GM12878 (cell line): ENCODE data around the gene CKLF. TPM values are rescaled to one million over a fixed set of nuclear protein-coding genes. Genes with fewer than 3 reads are reported as not detected.

ENCODE experiments used
- ATAC-seq: fragments of 200-7000 bp; cut with Tn5 transposase; 3 replicates; pipeline ENCODE4 v1.9.1; 2020; ENCODE audit warnings: mild to moderate bottlenecking, moderate library complexity
- BruUV-seq: library from RNA; stranded (reverse); fragments of 400-500 nt; replicated peaks from 2 replicates; lab custom pipeline; 2021; lab: Mats Ljungman, UMichigan
- CTCF ChIA-PET: fragments of 300-600 bp; sonication (Branson Sonifier 250); formaldehyde crosslinking; extraction: SDS; loops from one replicate; lab custom pipeline; 2021; ENCODE audit warnings: inconsistent platforms; lab: Yijun Ruan, JAX
- POLR2A ChIA-PET: fragments of 350-600 bp; formaldehyde crosslinking; extraction: SDS; loops from one replicate; lab custom pipeline; 2021; ENCODE audit warnings: inconsistent platforms; lab: Charles Lee
- RAD21 ChIA-PET: fragments of 300-600 bp; sonication (Branson Sonifier 250); formaldehyde crosslinking; loops from one replicate; lab custom pipeline; 2023; ENCODE audit warnings: antibody characterized with exemption; ENCODE audit not compliant: unreplicated experiment; lab: Charles Lee
- SMC1A ChIA-PET: fragments of 300-600 bp; sonication (Branson Sonifier 250); formaldehyde crosslinking; loops from one replicate; lab custom pipeline; 2023; ENCODE audit not compliant: unreplicated experiment, uncharacterized antibody; lab: Charles Lee
- DNase-seq: peaks from one replicate; pipeline ENCODE4 v3.0.0-alpha.2; 2011; ENCODE audit warnings: low read depth, low spot score
- FAIRE-seq: peaks from 3 replicates; lab custom pipeline; 2011; peaks lifted over from hg19 to GRCh38; lab: Jason Lieb, UNC
- H2AFZ ChIP-seq: 2 replicates; pipeline ENCODE4 v1.6.0; 2011; ENCODE audit warnings: low read depth, low read length, control low read depth; ENCODE audit not compliant: control insufficient read depth
- H3K27ac ChIP-seq: 2 replicates; pipeline ENCODE4 v1.5.1; 2011; ENCODE audit warnings: control low read depth; ENCODE audit not compliant: control insufficient read depth, insufficient read depth
- H3K27me3 ChIP-seq, 2 experiments: replicated peaks in 1 of 2; 2 replicates each; pipeline versions ENCODE4 v1.6.0 to v1.6.1; 2011; ENCODE audit warnings: low read length in 1 of 2; ENCODE audit not compliant: control insufficient read depth in 2 of 2, insufficient read depth in 2 of 2
- H3K36me3 ChIP-seq, 2 experiments: 2 replicates each; pipeline ENCODE4 v1.5.1; 2011; ENCODE audit warnings: low read length in 1 of 2; ENCODE audit not compliant: control insufficient read depth in 2 of 2, insufficient read depth in 2 of 2
- H3K4me1 ChIP-seq: 2 replicates; pipeline ENCODE4 v1.6.1; 2011; ENCODE audit warnings: mild to moderate bottlenecking, low read length, moderate library complexity, mixed read lengths; ENCODE audit not compliant: control insufficient read depth, insufficient read depth
- H3K4me2 ChIP-seq: 2 replicates; pipeline ENCODE4 v1.6.0; 2011; ENCODE audit warnings: control low read depth; ENCODE audit not compliant: control insufficient read depth, insufficient read depth
- H3K4me3 ChIP-seq: fragments of 200-600 bp; sonication (generic); 2 replicates; pipeline ENCODE4 v1.5.1; 2016
- H3K79me2 ChIP-seq: 2 replicates; pipeline ENCODE4 v1.6.0; 2011; ENCODE audit warnings: low read length; ENCODE audit not compliant: control insufficient read depth, insufficient read depth
- H3K9ac ChIP-seq: 2 replicates; pipeline ENCODE4 v1.8.0; 2011; ENCODE audit warnings: low read length, control low read depth, mixed read lengths; ENCODE audit not compliant: control insufficient read depth, insufficient read depth
- H3K9me3 ChIP-seq: replicated peaks from 3 replicates; pipeline ENCODE4 v1.5.1; 2011; ENCODE audit warnings: mild to moderate bottlenecking, low read length; ENCODE audit not compliant: control insufficient read depth, insufficient read depth
- H4K20me1 ChIP-seq: 2 replicates; pipeline ENCODE4 v1.6.0; 2011; ENCODE audit not compliant: control insufficient read depth, insufficient read depth
- BHLHE40 ChIP-seq, 2 experiments: fragments of 450-650 bp in 1 of 2; IDR thresholded peaks; 2 replicates each; pipeline ENCODE4 v1.6.1; 2011 to 2017; ENCODE audit warnings: low read depth in 2 of 2, borderline replicate concordance in 1 of 2, improper control_type of control experiment in 1 of 2, low read length in 1 of 2, mild to moderate bottlenecking in 1 of 2
- EED ChIP-seq: sonication (generic); IDR thresholded peaks from 2 replicates; pipeline ENCODE4 v1.6.1; 2016; ENCODE audit warnings: antibody characterized with exemption, low read depth
- EGR1 ChIP-seq, 2 experiments: IDR thresholded peaks; 1 replicate in 1 of 2; 2 replicates in 1 of 2; pipeline ENCODE4 v1.6.1; 2011 to 2012; ENCODE audit warnings: low read depth in 2 of 2, low read length in 2 of 2, borderline replicate concordance in 1 of 2, mild to moderate bottlenecking in 1 of 2, moderate library complexity in 1 of 2
- IKZF1 ChIP-seq: fragments of 450-650 bp; conservative IDR thresholded peaks from 2 replicates; pipeline ENCODE4 v1.6.1; 2017; ENCODE audit warnings: antibody characterized with exemption, mild to moderate bottlenecking
- IRF4 ChIP-seq: IDR thresholded peaks from 2 replicates; pipeline ENCODE4 v1.6.1; 2011; ENCODE audit warnings: low read depth, low read length
- MLLT1 ChIP-seq: fragments of 450-650 bp; IDR thresholded peaks from 2 replicates; pipeline ENCODE4 v1.6.1; 2016; ENCODE audit warnings: mild to moderate bottlenecking
- MTA2 ChIP-seq: fragments of 450-650 bp; IDR thresholded peaks from 2 replicates; pipeline ENCODE4 v1.6.1; 2016; ENCODE audit warnings: low read depth, mild to moderate bottlenecking, moderate library complexity
- MTA3 ChIP-seq: IDR thresholded peaks from 2 replicates; pipeline ENCODE4 v1.6.1; 2012; ENCODE audit warnings: low read length, inconsistent platforms, borderline replicate concordance
- NFXL1 ChIP-seq: fragments of 450-650 bp; IDR thresholded peaks from 2 replicates; pipeline ENCODE4 v1.6.1; 2017; ENCODE audit warnings: antibody characterized with exemption, mild to moderate bottlenecking, borderline replicate concordance
- PAX5 ChIP-seq: IDR thresholded peaks from 2 replicates; pipeline ENCODE4 v1.6.1; 2011; ENCODE audit warnings: low read depth, low read length, borderline replicate concordance
- SMARCA5 ChIP-seq: fragments of 450-650 bp; IDR thresholded peaks from 2 replicates; pipeline ENCODE4 v1.6.1; 2017; ENCODE audit warnings: mild to moderate bottlenecking
- STAT1 ChIP-seq: fragments of 450-650 bp; conservative IDR thresholded peaks from 2 replicates; pipeline ENCODE4 v1.6.1; 2014; ENCODE audit warnings: antibody characterized with exemption, mild to moderate bottlenecking
- TARDBP ChIP-seq: IDR thresholded peaks from 2 replicates; pipeline ENCODE4 v1.6.1; 2016; ENCODE audit warnings: borderline replicate concordance
- ZNF687 ChIP-seq: fragments of 450-650 bp; IDR thresholded peaks from 2 replicates; pipeline ENCODE4 v1.6.1; 2017; ENCODE audit warnings: mild to moderate bottlenecking, moderate library complexity
- WGBS: methylation state at CpG from one replicate; pipeline ENCODE4 v1.1.6; 2016; ENCODE audit warnings: low lambda C conversion rate; ENCODE audit not compliant: insufficient replicate concordance, insufficient coverage; ENCODE audit errors: missing lambda C conversion rate; 5-methylcytosine and 5-hydroxymethylcytosine counted together
- in situ Hi-C: fragments of 300-500 bp; cut with MboI; formaldehyde crosslinking; loops from 9 replicates; pipeline ENCODE4 v1.14.3; 2018; ENCODE audit warnings: mixed read lengths
- intact Hi-C: fragments of 100-400 bp; cut with micrococcal nuclease; formaldehyde crosslinking; loops from one replicate; pipeline ENCODE4 v1.14.2; 2022; ENCODE audit not compliant: unreplicated experiment
- polyA plus RNA-seq, 11 experiments: library from polyadenylated mRNA; depleted of rRNA in 4 of 11; unstranded in 6 of 11; stranded (reverse) in 5 of 11; fragments of >200 nt; fragmentation: Nextera tagmentation in 4 of 11; fragmentation: Illumina TruSeq in 1 of 11; extraction: Ambion mirVana in 4 of 11; extraction: Trizol in 1 of 11; gene quantifications; 1 replicate in 1 of 11; 2 replicates in 10 of 11; pipeline versions ENCODE4 v1.2.1 to v1.2.3, GENCODE V29; 2011 to 2016; ENCODE audit warnings: inconsistent platforms in 2 of 11, missing spikeins in 2 of 11, low read depth in 1 of 11
- total RNA-seq, 4 experiments: library from RNA; depleted of rRNA in 3 of 4; stranded (reverse); fragments of >200 nt in 3 of 4; fragmentation: Illumina TruSeq in 1 of 4; extraction: Trizol in 1 of 4; gene quantifications; 2 replicates each; pipeline versions ENCODE4 v1.2.1 to v1.2.3, GENCODE V29; 2013 to 2021

Gene CKLF
- total and polyA plus RNA-seq, 10 of the 15 experiments (the other 5 are each of a cell fraction or from before 2014, with no cell fraction given), result 40.8 to 193 (median 109) TPM

DNA sequence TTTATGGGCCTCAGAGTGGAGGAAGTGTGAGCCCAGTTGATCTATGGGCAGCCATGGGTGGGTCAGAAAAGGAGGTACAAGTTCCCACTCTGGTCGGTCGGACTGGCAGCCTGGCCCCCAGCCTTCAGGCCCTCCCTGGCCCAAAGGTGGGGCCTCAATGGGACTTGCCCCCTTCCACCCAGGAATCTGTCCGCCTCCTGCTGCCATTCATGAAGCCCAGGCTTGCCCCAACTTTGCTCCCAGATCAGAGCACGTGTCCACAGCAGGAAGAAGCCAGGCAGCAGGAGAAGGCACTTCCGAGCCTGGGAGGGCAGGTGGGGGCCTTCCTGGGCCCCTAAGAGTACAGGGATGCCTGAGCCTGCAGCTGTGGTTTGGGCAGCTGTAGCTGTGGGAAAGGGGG is 49.1 kb downstream of the CKLF start (continued):
- TF ChIP-seq PAX5 (no peak), SMARCA5 (no peak), STAT1 (no peak), NFXL1 (no peak)

- H3K79me2 ChIP-seq, result no peaks in the 10 kb centered on the region
- RAD21 ChIA-PET, result interaction anchor here (0.6 to 1.8 kb wide), 8 partner anchors 14 to 197 kb away, joined by 3 to 8 read pairs (median 4); no protein-coding TSS in a partner anchor
- in situ Hi-C loops, result no loop called here
- intact Hi-C loops, result loop anchor here (2.0 kb wide), 1 partner anchor 87 kb away; no protein-coding TSS in a partner anchor
- SMC1A ChIA-PET, result interaction anchor here (0.6 to 1.8 kb wide), 6 partner anchors 9 to 52 kb away, joined by 3 to 5 read pairs (median 4); partner anchors contain the start of gene CKLF
- peak overlapping the region; percentile 69; the same call in 1 of the 2 replicates for H3K4me3 ChIP-seq
- BruUV-seq, result no TSS peak
- FAIRE-seq (no peak), ATAC-seq (peak; percentile 43), DNase-seq (no peak)
- POLR2A ChIA-PET, result interaction anchor here (0.5 to 1.2 kb wide), 3 partner anchors 14 to 64 kb away, joined by 3 to 5 read pairs (median 4); no protein-coding TSS in a partner anchor
- peaks cover 17% of the 10 kb centered on the region for H3K4me1 ChIP-seq
- WGBS, result 13% methylated on average over 30 of the region's 32 CpGs
- CTCF ChIA-PET, result interaction anchor here (1.0 to 3.7 kb wide), 8 partner anchors 10 to 127 kb away, joined by 3 to 24 read pairs (median 4); no protein-coding TSS in a partner anchor
- no peaks in the 10 kb centered on the region for H3K27me3 ChIP-seq
- peak overlapping the region; percentile 74 for H3K4me2 ChIP-seq
- no peaks in the 10 kb centered on the region for H4K20me1 ChIP-seq
- peak overlapping the region; percentile 42 for H2AFZ ChIP-seq
- H3K36me3 ChIP-seq, result no peaks in the 10 kb centered on the region; a peak in 1 of 4 replicates
- peak overlapping the region; percentile 62 for H3K9ac ChIP-seq
- H3K9me3 ChIP-seq, result peaks cover 14% of the 10 kb centered on the region; the same call in 2 of the 3 replicates
- peak overlapping the region; percentile 27; the same call in 1 of the 2 replicates for H3K27ac ChIP-seq
- 0 out of 2 replicates have a peak, but pooled peaks have one; percentile 51 for TF ChIP-seq EED
- TF ChIP-seq BHLHE40 (IDR thresholded peaks at IDR 0.05; ENCODE audit: borderline replicate concordance in 1 of 2, low read depth in 2 of 2, low read length in 1 of 2), result peak; percentile 34 to 75; a peak in 2 of 4 replicates
- TF ChIP-seq MTA3, result no peak
- TF ChIP-seq EGR1 (IDR thresholded peaks at IDR 0.05; ENCODE audit: borderline replicate concordance in 1 of 2, low read depth in 2 of 2, low read length in 2 of 2), result peak in 1 of 2 experiments; percentile 45; a peak in 1 of 3 replicates
- no peak for TF ChIP-seq TARDBP
- TF ChIP-seq MTA2, result peak; percentile 52; the same call in 1 of the 2 replicates
- no peak for TF ChIP-seq IRF4
- TF ChIP-seq MLLT1, result peak; percentile 80; the same call in 1 of the 2 replicates
- TF ChIP-seq IKZF1, result peak; percentile 63
- peak; percentile 80 for TF ChIP-seq ZNF687
These were observed 51.4 kb downstream of the CKLF start for GRCh38 chr16:66603537-66604375.
